Kidney epithelial cell (primary cell): ENCODE data around the gene JOSD2. TPM values are rescaled to one million over a fixed set of nuclear protein-coding genes. Genes with fewer than 3 reads are reported as not detected.

Source experiments
- DNase-seq: peaks from one replicate; pipeline ENCODE4 v3.0.0-alpha.2; 2010; ENCODE audit warnings: low read depth
- H3K27me3 ChIP-seq: 2 replicates; pipeline ENCODE4 v1.6.0; 2011; ENCODE audit warnings: low read length; ENCODE audit not compliant: control insufficient read depth, insufficient read depth
- H3K36me3 ChIP-seq: 2 replicates; pipeline ENCODE4 v1.5.1; 2011; ENCODE audit warnings: low read length; ENCODE audit not compliant: control insufficient read depth, insufficient read depth
- H3K4me3 ChIP-seq: 2 replicates; pipeline ENCODE4 v1.5.1; 2011; ENCODE audit warnings: low read depth, mild to moderate bottlenecking, control low read depth, low read length
- total RNA-seq: library from RNA; depleted of rRNA; stranded (reverse); fragments of >200 nt; gene quantifications from 2 replicates; pipeline ENCODE4 v1.2.3, GENCODE V29; 2015
- TF ChIP-seq, protein P1 (sequence below): IDR thresholded peaks from 2 replicates; pipeline ENCODE4 v1.5.1; 2011; ENCODE audit warnings: mild to moderate bottlenecking, moderate library complexity, low read length, control low read depth, inconsistent platforms; ENCODE audit not compliant: insufficient read depth, poor library complexity, severe bottlenecking

The JOSD2 gene
- total RNA-seq, 1 donor from 2014 or later, result 26.8 TPM

DNA sequence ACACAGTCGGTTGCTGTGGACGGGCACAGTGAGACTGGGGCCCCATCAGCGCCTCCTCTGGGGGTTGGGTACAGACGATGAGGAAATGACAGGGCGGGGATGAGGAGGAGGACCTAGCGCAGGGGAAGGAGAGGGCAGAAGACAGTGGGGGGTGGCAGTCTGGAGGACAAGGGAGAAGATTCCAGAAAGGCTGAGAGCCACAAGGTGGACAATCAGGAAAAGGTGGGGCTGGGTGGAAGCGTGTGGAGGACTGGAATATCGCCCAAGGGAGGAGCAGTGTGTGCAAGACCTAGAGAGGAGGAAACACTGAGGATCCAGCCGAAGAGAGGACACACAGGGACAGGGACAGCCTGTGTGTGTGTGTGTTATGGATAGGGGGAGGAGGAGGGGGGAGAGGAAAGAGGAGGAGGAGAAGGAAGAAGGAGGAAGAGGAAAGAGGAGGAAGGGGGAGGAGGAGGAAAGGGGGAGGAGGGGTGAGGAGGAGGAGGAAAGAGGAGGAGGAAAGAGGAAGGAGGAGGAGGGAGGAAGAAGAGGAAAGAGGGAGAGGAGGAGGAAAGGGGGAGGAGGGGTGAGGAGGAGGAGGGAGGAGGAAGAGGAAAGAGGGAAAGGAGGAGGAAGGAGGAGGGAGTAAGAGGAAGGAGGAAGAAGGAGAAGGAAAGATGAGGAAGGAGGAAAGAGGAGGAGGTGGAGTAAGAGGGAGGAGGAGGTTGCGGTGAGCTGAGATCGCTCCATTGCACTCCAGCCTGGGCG lies 18.5 kb downstream of the JOSD2 start:
- Histone ChIP-seq H3K27me3 (peaks cover 58% of the 10 kb centered on the region), H3K4me3 (no peak overlapping the region), H3K36me3 (no peaks in the 10 kb centered on the region)
- TF ChIP-seq, protein P1, sequence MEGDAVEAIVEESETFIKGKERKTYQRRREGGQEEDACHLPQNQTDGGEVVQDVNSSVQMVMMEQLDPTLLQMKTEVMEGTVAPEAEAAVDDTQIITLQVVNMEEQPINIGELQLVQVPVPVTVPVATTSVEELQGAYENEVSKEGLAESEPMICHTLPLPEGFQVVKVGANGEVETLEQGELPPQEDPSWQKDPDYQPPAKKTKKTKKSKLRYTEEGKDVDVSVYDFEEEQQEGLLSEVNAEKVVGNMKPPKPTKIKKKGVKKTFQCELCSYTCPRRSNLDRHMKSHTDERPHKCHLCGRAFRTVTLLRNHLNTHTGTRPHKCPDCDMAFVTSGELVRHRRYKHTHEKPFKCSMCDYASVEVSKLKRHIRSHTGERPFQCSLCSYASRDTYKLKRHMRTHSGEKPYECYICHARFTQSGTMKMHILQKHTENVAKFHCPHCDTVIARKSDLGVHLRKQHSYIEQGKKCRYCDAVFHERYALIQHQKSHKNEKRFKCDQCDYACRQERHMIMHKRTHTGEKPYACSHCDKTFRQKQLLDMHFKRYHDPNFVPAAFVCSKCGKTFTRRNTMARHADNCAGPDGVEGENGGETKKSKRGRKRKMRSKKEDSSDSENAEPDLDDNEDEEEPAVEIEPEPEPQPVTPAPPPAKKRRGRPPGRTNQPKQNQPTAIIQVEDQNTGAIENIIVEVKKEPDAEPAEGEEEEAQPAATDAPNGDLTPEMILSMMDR, result no peak
- no peak for DNase-seq

DNA sequence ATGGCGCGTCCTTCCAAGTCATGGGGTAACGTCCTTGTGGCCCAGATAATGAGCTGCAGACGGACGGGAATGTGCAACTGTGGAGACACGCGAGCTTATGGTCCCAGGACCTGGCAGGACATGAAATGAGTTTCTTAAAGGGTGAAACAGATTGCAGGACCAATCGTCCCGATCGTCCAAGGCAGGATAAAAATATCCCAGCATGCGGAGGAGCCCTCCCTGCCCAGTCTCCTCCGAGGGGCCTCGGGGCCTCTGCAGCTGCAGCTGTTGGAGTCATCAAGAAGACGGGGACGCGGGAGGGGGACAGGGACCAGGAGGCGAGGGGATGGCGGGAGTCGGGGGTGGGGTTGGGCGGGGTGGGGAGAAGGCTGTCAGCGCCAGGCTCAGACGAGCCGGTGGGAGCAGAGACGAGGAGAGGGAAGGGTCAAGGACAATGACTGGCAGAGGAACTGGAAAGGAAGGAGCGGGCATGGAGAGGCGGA lies 20.0 kb downstream of the JOSD2 start:
- TF ChIP-seq, protein P1, result no peak
- Histone ChIP-seq H3K27me3 (peaks cover 60% of the 10 kb centered on the region), H3K4me3 (no peak overlapping the region), H3K36me3 (no peaks in the 10 kb centered on the region)
- no peak for DNase-seq

DNA sequence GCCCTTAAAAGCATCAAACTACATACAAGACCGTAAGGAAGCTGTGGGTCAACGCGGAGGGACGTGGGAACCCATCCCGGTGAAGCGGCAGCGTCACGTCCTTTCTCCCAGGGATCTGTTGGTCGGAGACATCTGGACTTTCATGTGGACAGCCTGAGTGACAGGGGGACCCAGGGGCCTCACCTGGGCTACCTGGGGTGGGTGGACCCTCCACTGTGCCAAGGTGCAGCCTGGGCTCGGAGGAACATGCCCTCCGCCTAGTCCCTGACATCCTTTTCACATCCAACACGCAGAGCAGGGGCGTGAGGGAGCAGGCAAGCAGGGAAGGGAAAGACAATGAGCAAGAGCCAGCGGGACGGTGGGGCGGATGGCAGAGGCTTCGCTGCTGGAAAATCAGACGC lies 20.6 kb downstream of the JOSD2 start:
- H3K36me3 ChIP-seq, result no peaks in the 10 kb centered on the region
- DNase-seq, result no peak
- TF ChIP-seq, protein P1, result no peak
- H3K27me3 ChIP-seq, result peaks cover 60% of the 10 kb centered on the region
- no peak overlapping the region for H3K4me3 ChIP-seq

DNA sequence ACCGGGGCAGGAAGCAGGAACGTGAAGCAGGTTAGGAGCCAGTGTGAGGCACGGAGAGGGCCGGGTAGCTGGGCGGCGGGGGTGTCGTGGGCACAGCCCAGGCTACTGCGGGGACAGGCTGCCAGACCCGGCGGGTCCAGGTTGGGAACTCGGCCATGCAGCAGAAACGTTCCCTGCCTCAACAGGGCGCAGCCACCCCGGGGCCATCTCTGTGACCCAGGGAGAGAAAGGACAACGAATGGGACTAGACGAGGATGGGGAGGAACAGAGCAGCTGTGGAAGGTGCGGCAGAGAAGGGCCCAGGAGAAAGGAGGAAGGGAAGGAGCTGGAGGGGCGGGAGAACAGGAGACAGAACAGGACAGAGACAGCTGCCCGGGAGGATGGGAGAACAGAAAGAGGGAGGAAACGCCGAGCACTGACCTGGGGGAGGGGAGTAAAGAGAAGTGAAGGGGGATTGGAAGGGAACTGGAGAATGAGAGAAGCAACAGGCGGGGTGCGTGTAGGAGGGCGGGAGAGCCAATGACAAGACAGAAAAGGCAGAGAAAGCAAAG lies 21.5 kb downstream of the JOSD2 start:
- TF ChIP-seq, protein P1, result no peak
- DNase-seq, result no peak
- Histone ChIP-seq H3K4me3 (no peak overlapping the region), H3K27me3 (peaks cover 56% of the 10 kb centered on the region), H3K36me3 (no peaks in the 10 kb centered on the region)

DNA sequence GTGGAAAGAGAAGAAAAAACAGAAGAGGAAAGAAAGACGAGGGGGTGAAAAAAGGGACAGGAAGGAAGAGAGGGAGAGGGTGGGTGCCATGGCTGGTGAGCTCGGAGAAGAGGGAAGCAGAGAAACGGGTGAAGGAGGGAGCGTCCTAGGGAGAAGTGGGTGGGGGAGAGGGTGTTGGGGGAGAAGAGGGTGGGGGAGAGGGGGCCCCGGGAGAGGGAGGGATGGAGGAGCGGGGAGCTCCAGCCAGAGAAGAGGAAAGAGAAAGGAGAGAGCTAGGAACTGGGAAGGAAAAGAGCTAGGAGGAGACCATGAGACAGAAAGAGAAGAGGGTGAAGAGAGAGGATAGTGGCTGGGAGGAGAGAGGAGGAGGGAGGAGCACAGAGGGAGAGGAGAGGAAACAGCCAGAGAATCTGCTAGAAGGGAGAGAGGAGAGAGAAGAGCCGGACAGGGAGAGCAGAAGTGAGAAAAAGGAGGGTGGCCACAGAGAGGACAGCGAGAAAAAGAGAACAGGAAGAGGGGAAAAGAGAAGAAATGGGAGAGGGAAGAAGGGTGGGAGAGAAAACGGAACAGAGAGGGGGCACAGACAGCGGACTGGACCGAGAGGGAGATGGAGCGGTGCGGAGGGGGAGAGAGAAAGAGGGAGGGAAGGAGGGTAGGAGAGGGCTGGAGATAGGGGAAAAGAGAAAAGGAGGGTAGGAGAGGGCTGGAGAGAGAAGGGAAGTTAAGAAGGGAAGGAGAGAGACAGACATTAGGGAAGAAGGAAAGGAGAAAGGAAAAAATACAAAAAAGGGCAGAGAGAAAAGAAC lies 22.4 kb downstream of the JOSD2 start:
- TF ChIP-seq, protein P1, result no peak
- no peaks in the 10 kb centered on the region for H3K36me3 ChIP-seq
- DNase-seq, result no peak
- peaks cover 53% of the 10 kb centered on the region for H3K27me3 ChIP-seq
- H3K4me3 ChIP-seq, result no peak overlapping the region
